Uterus (tissue), 2 donors: ENCODE measurements around the gene GNAS-AS1.

Experiments used
- CTCF ChIP-seq, 4 experiments: fragments of 200-600 bp in 2 of 4; fragments of 450-650 bp in 2 of 4; sonication (generic) in 2 of 4; IDR thresholded peaks; one replicate each; pipeline ENCODE4 v1.5.1; 2016 to 2019; ENCODE audit warnings: antibody characterized with exemption in 4 of 4, mild to moderate bottlenecking in 2 of 4, moderate library complexity in 1 of 4
- POLR2A ChIP-seq, 2 donors: fragments of 450-650 bp; IDR thresholded peaks; one replicate each; pipeline ENCODE4 v1.6.1; 2016; ENCODE audit warnings: antibody characterized with exemption in 2 of 2, mild to moderate bottlenecking in 1 of 2, moderate library complexity in 1 of 2

- TF ChIP-seq CTCF (IDR thresholded peaks at IDR 0.05) (no peak), POLR2A (IDR thresholded peaks at IDR 0.05) (no peak)
Measured at GRCh38 chr20:58810116-58810878, 40.4 kb downstream of the GNAS-AS1 start.
